ENCODE results near the gene ALDH1A1.

GRCh38 chr9:72937545-72937944, 15.3 kb downstream of the ALDH1A1 start:
- TF ChIP-seq SNAI2 (CRISPR knock-in tag; IDR thresholded peaks at IDR 0.05) (no peak), CSDC2 (CRISPR knock-in tag; IDR thresholded peaks at IDR 0.05) (no peak), ZNF8 (CRISPR knock-in tag; IDR thresholded peaks at IDR 0.05) (no peak), TOX (CRISPR knock-in tag; IDR thresholded peaks at IDR 0.05; ENCODE audit: borderline replicate concordance) (no peak), ZFP3 (CRISPR knock-in tag; IDR thresholded peaks at IDR 0.05) (no peak), TCF4 (CRISPR knock-in tag; IDR thresholded peaks at IDR 0.05; ENCODE audit: borderline replicate concordance) (no peak), PATZ1 (CRISPR knock-in tag; IDR thresholded peaks at IDR 0.05; ENCODE audit: borderline replicate concordance) (no peak), ARNTL (CRISPR knock-in tag; IDR thresholded peaks at IDR 0.05; ENCODE audit: borderline replicate concordance, low read depth) (no peak)
